OCI-LY7 (cell line): ENCODE results near the gene TNXB. TPM values are rescaled to one million over a fixed set of nuclear protein-coding genes. Genes with fewer than 3 reads are reported as not detected.

Source experiments
- BruUV-seq: library from RNA; stranded (reverse); fragments of 400-500 nt; replicated peaks from 2 replicates; lab custom pipeline; 2021; lab: Mats Ljungman, UMichigan
- CTCF ChIA-PET: fragments of 300-600 bp; sonication (Branson Sonifier 250); formaldehyde crosslinking; loops from one replicate; lab custom pipeline; 2022; ENCODE audit warnings: antibody characterized with exemption; ENCODE audit not compliant: unreplicated experiment; lab: Charles Lee
- POLR2A ChIA-PET: fragments of 300-600 bp; sonication (Branson Sonifier 250); formaldehyde crosslinking; loops from one replicate; lab custom pipeline; 2022; ENCODE audit warnings: antibody characterized with exemption; lab: Charles Lee
- DNase-seq: peaks from one replicate; pipeline ENCODE4 v3.0.0-alpha.2; 2015; ENCODE audit warnings: low spot score
- H2AFZ ChIP-seq: fragments of 200-600 bp; sonication (generic), shearing (Covaris generic); 2 replicates; pipeline ENCODE4 v1.6.1; 2014; ENCODE audit warnings: mild to moderate bottlenecking, antibody characterized with exemption, low read length, moderate library complexity
- H3K27ac ChIP-seq: fragments of 200-600 bp; sonication (generic); 2 replicates; pipeline ENCODE4 v1.5.1; 2014; ENCODE audit warnings: mixed run types, low read depth, mild to moderate bottlenecking, moderate library complexity, low read length, inconsistent platforms; ENCODE audit not compliant: poor library complexity, severe bottlenecking
- H3K36me3 ChIP-seq: fragments of 200-600 bp; sonication (generic); 2 replicates; pipeline ENCODE4 v1.6.1; 2014; ENCODE audit warnings: mild to moderate bottlenecking, antibody characterized with exemption, low read length, moderate library complexity, mixed read lengths; ENCODE audit not compliant: insufficient read depth
- H3K4me1 ChIP-seq: fragments of 200-600 bp; sonication (generic); 2 replicates; pipeline ENCODE4 v1.5.1; 2014; ENCODE audit warnings: mild to moderate bottlenecking, low read length; ENCODE audit not compliant: insufficient read depth, poor library complexity, severe bottlenecking
- H3K4me2 ChIP-seq: fragments of 200-600 bp; sonication (generic); 2 replicates; pipeline ENCODE4 v1.6.1; 2014; ENCODE audit warnings: mild to moderate bottlenecking, low read length
- H3K4me3 ChIP-seq: fragments of 200-600 bp; sonication (generic); 2 replicates; pipeline ENCODE4 v1.5.1; 2014; ENCODE audit warnings: mild to moderate bottlenecking, low read depth, low read length; ENCODE audit not compliant: poor library complexity, severe bottlenecking
- H3K79me2 ChIP-seq: fragments of 200-600 bp; sonication (generic); 2 replicates; pipeline ENCODE4 v1.6.1; 2016; ENCODE audit warnings: low read depth, mild to moderate bottlenecking, low read length, moderate library complexity, mixed read lengths; ENCODE audit not compliant: insufficient read depth
- H3K9me2 ChIP-seq: fragments of 200-600 bp; sonication (generic); 2 replicates; pipeline ENCODE4 v1.6.1; 2016; ENCODE audit warnings: mild to moderate bottlenecking, low read length, mixed read lengths; ENCODE audit not compliant: insufficient read depth
- H3K9me3 ChIP-seq: fragments of 200-600 bp; sonication (generic); 2 replicates; pipeline ENCODE4 v1.6.1; 2014; ENCODE audit warnings: mild to moderate bottlenecking, mixed run types, low read length, mixed read lengths
- H4K20me1 ChIP-seq: fragments of 200-600 bp; sonication (generic); 2 replicates; pipeline ENCODE4 v1.6.1; 2014; ENCODE audit warnings: mild to moderate bottlenecking, antibody characterized with exemption, low read length, moderate library complexity, mixed read lengths; ENCODE audit not compliant: insufficient read depth
- CTCF ChIP-seq: fragments of 200-600 bp; sonication (generic); conservative IDR thresholded peaks from 2 replicates; pipeline ENCODE4 v1.5.1; 2014; ENCODE audit warnings: mild to moderate bottlenecking, antibody characterized with exemption, low read length, moderate library complexity, mixed read lengths
- EZH2phosphoT487 ChIP-seq: fragments of 200-600 bp; sonication (generic); IDR thresholded peaks from 2 replicates; pipeline ENCODE4 v1.6.1; 2018; ENCODE audit warnings: low read depth, borderline replicate concordance, mild to moderate bottlenecking, mixed run types, antibody characterized with exemption, low read length, moderate library complexity, mixed read lengths
- intact Hi-C: fragments of 100-400 bp; cut with micrococcal nuclease; formaldehyde crosslinking; loops from one replicate; pipeline ENCODE4 v1.10.0; 2022; ENCODE audit not compliant: unreplicated experiment
- total RNA-seq, 2 experiments: library from RNA; depleted of rRNA in 1 of 2; stranded (reverse); fragments of >200 nt in 1 of 2; shearing (Covaris generic) in 1 of 2; gene quantifications; 2 replicates each; pipeline ENCODE4 v1.2.3, GENCODE V29; 2014 to 2022

TNXB gene
- total RNA-seq, 2 experiments from 2014 or later: 1.7 to 9.2 TPM

- H3K9me2 ChIP-seq: no peaks in the 10 kb centered on the region
- intact Hi-C loops: no loop called here
- no peak overlapping the region for H3K4me2 ChIP-seq
- H2AFZ ChIP-seq: no peak overlapping the region
- no peak for DNase-seq
- no peak for TF ChIP-seq EZH2phosphoT487
- H4K20me1 ChIP-seq: no peaks in the 10 kb centered on the region
- POLR2A ChIA-PET: interaction anchor here (0.6 to 0.7 kb wide), 2 partner anchors 25 to 132 kb away, joined by 3 read pairs; partner anchors contain the start of gene TNXB
- no peaks in the 10 kb centered on the region for H3K9me3 ChIP-seq
- no TSS peak for BruUV-seq
- CTCF ChIA-PET: interaction anchor here (0.6 kb wide), 1 partner anchor 207 kb away, joined by 3 read pairs; no protein-coding TSS in a partner anchor
- no peak overlapping the region for H3K27ac ChIP-seq
- H3K4me1 ChIP-seq: no peaks in the 10 kb centered on the region
- H3K79me2 ChIP-seq: no peaks in the 10 kb centered on the region
- no peak overlapping the region for H3K4me3 ChIP-seq
- no peaks in the 10 kb centered on the region for H3K36me3 ChIP-seq
These were observed 25.0 kb downstream of the TNXB start for GRCh38 chr6:32083812-32084768.

- CTCF ChIA-PET: no interaction called here
- Histone ChIP-seq H3K36me3 (no peaks in the 10 kb centered on the region), H3K9me3 (no peaks in the 10 kb centered on the region), H3K4me3 (no peak overlapping the region), H3K4me2 (no peak overlapping the region), H2AFZ (no peak overlapping the region), H3K79me2 (no peaks in the 10 kb centered on the region), H3K4me1 (no peaks in the 10 kb centered on the region), H4K20me1 (no peaks in the 10 kb centered on the region), H3K9me2 (no peaks in the 10 kb centered on the region), H3K27ac (no peak overlapping the region)
- TF ChIP-seq EZH2phosphoT487 (no peak), CTCF (no peak)
- no TSS peak for BruUV-seq
- no peak for DNase-seq
- intact Hi-C loops: no loop called here
- POLR2A ChIA-PET: interaction anchor here (0.7 kb wide), 1 partner anchor 180 kb away, joined by 3 read pairs; no protein-coding TSS in a partner anchor
These were observed 26.2 kb downstream of the TNXB start for GRCh38 chr6:32082935-32083334.

- no TSS peak for BruUV-seq
- H2AFZ ChIP-seq: no peak overlapping the region
- H3K4me1 ChIP-seq: no peaks in the 10 kb centered on the region
- no peak overlapping the region for H3K4me2 ChIP-seq
- H3K4me3 ChIP-seq: no peak overlapping the region
- H3K9me2 ChIP-seq: no peaks in the 10 kb centered on the region
- intact Hi-C loops: no loop called here
- no peaks in the 10 kb centered on the region for H4K20me1 ChIP-seq
- no peak for DNase-seq
- no peak overlapping the region for H3K27ac ChIP-seq
- H3K79me2 ChIP-seq: no peaks in the 10 kb centered on the region
- TF ChIP-seq CTCF (no peak), EZH2phosphoT487 (no peak)
- H3K9me3 ChIP-seq: no peaks in the 10 kb centered on the region
- H3K36me3 ChIP-seq: no peaks in the 10 kb centered on the region
- CTCF ChIA-PET: no interaction called here
- POLR2A ChIA-PET: interaction anchor here (0.6 to 0.7 kb wide), 2 partner anchors 19 to 181 kb away, joined by 3 to 4 read pairs; no protein-coding TSS in a partner anchor
These were observed 26.7 kb downstream of the TNXB start for GRCh38 chr6:32082478-32082877.
